Astrocyte (in vitro differentiated cells and primary cell): ENCODE data around the gene ABLIM2. TPM values are rescaled to one million over a fixed set of nuclear protein-coding genes. Genes with fewer than 3 reads are reported as not detected.

Experiments
- DNase-seq: peaks from one replicate; pipeline ENCODE4 v3.0.0-alpha.2; 2010; ENCODE audit warnings: low read depth
- FAIRE-seq: peaks from 2 replicates; lab custom pipeline; 2011; peaks lifted over from hg19 to GRCh38; lab: Jason Lieb, UNC
- H2AFZ ChIP-seq: 2 replicates; pipeline ENCODE4 v1.6.0; 2012; ENCODE audit warnings: low read depth, low read length, inconsistent platforms
- H3K27ac ChIP-seq: 2 replicates; pipeline ENCODE4 v1.5.1; 2011; ENCODE audit warnings: low read depth, low read length, inconsistent platforms
- H3K27me3 ChIP-seq: 2 replicates; pipeline ENCODE4 v1.6.0; 2011; ENCODE audit warnings: low read length, inconsistent platforms; ENCODE audit not compliant: insufficient read depth
- H3K36me3 ChIP-seq: 2 replicates; pipeline ENCODE4 v1.5.1; 2011; ENCODE audit warnings: low read length, inconsistent platforms; ENCODE audit not compliant: insufficient read depth
- H3K4me1 ChIP-seq: 2 replicates; pipeline ENCODE4 v1.5.1; 2011; ENCODE audit warnings: low read length, inconsistent platforms; ENCODE audit not compliant: insufficient read depth
- H3K4me2 ChIP-seq: 2 replicates; pipeline ENCODE4 v1.6.0; 2012; ENCODE audit warnings: low read length, inconsistent platforms
- H3K4me3 ChIP-seq: 2 replicates; pipeline ENCODE4 v1.5.1; 2011; ENCODE audit warnings: low read depth, mild to moderate bottlenecking, low read length, inconsistent platforms; ENCODE audit not compliant: insufficient read depth
- H3K79me2 ChIP-seq: 2 replicates; pipeline ENCODE4 v1.6.0; 2012; ENCODE audit warnings: mild to moderate bottlenecking, low read length, inconsistent platforms; ENCODE audit not compliant: insufficient read depth
- H3K9ac ChIP-seq: 2 replicates; pipeline ENCODE4 v1.6.0; 2012; ENCODE audit warnings: mild to moderate bottlenecking, low read length, inconsistent platforms
- H3K9me3 ChIP-seq: 2 replicates; pipeline ENCODE4 v1.5.1; 2012; ENCODE audit warnings: low read depth, mild to moderate bottlenecking, low read length, inconsistent platforms; ENCODE audit not compliant: insufficient read depth
- H4K20me1 ChIP-seq: 2 replicates; pipeline ENCODE4 v1.6.0; 2012; ENCODE audit warnings: low read length, inconsistent platforms; ENCODE audit not compliant: insufficient read depth
- H3K27ac Mint-ChIP-seq: one replicate; pipeline ENCODE4 v1.8.0; 2021; ENCODE audit warnings: mild to moderate bottlenecking, mixed read lengths; ENCODE audit not compliant: unreplicated experiment
- H3K27me3 Mint-ChIP-seq: one replicate; pipeline ENCODE4 v1.8.0; 2021; ENCODE audit warnings: low read depth, mixed read lengths; ENCODE audit not compliant: unreplicated experiment
- H3K36me3 Mint-ChIP-seq: one replicate; pipeline ENCODE4 v1.8.0; 2021; ENCODE audit warnings: low read depth, mixed read lengths; ENCODE audit not compliant: unreplicated experiment
- H3K4me1 Mint-ChIP-seq: one replicate; pipeline ENCODE4 v1.8.0; 2021; ENCODE audit warnings: low read depth, mixed read lengths; ENCODE audit not compliant: unreplicated experiment
- H3K4me3 Mint-ChIP-seq: one replicate; pipeline ENCODE4 v1.8.0; 2021; ENCODE audit warnings: mild to moderate bottlenecking, moderate library complexity, mixed read lengths; ENCODE audit not compliant: unreplicated experiment
- H3K9me3 Mint-ChIP-seq: one replicate; pipeline ENCODE4 v1.8.0; 2021; ENCODE audit warnings: mild to moderate bottlenecking, mixed read lengths; ENCODE audit not compliant: unreplicated experiment
- CTCF ChIP-seq: IDR thresholded peaks from 2 replicates; pipeline ENCODE4 v1.5.1; 2011; ENCODE audit warnings: low read depth, mild to moderate bottlenecking, inconsistent platforms, low read length, moderate library complexity; ENCODE audit not compliant: insufficient read depth
- EZH2 ChIP-seq: IDR thresholded peaks from 2 replicates; pipeline ENCODE4 v1.6.1; 2012; ENCODE audit warnings: mild to moderate bottlenecking, low read length, inconsistent platforms; ENCODE audit not compliant: insufficient read depth
- total RNA-seq: library from RNA; stranded (reverse); gene quantifications from 2 replicates; pipeline ENCODE4 v1.2.1, GENCODE V29; 2021

The ABLIM2 gene
- total RNA-seq, 1 donor from 2014 or later, result 0.50 TPM

DNA sequence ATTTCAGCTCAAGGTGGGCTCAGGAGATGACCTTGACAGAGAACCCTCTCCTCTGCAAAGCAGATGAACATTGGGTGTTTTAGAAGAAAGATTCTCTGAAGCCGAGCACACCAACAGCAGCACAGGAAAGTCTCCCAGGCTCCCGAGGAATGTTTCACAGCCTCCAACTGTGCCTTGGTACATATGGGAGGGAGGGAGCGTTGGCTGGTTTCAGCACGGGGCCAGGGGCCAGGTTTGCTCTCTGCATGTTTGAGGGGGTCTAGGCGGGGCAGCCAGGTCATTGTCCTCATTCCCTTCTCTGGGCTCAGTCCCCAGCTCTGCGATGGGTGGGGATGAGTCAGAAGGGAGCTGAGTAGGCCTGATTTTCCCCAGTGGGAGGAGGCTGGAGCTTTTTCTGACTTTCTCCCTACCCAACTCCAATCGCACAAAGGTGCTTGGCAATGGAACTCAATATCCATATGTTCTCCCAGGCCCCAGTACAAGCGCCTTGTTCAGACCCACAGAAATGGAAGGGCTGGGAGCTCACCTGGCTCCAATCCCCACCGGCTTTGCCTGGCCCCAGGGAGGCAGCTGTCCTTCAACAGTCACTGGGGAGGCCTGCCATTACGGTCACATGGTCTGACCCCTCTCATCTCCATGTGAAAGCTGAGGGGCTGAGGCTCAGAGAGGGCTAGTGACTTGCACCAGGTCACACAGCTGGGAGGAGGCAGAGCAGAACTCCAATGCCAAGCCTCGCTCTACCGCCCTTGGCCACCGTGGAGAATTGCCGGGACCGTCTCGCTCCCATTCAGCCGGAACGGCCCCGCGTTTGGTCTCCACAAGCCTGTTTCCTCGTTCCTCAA is 110.6 kb downstream of the ABLIM2 start:
- Mint-ChIP-seq H3K27ac (no peak overlapping the region), H3K4me1 (no peaks in the 10 kb centered on the region)
- peaks cover 37% of the 10 kb centered on the region for H3K27me3 ChIP-seq

GRCh38 chr4:8046925-8047541 is 111.6 kb downstream of the ABLIM2 start:
- peaks cover 3% of the 10 kb centered on the region for H3K36me3 Mint-ChIP-seq
- FAIRE-seq, result no peak
- Histone ChIP-seq H4K20me1 (no peaks in the 10 kb centered on the region), H3K9ac (no peak overlapping the region), H3K27me3 (peaks cover 37% of the 10 kb centered on the region), H3K4me2 (no peak overlapping the region), H3K36me3 (no peaks in the 10 kb centered on the region), H3K4me3 (no peak overlapping the region), H3K4me1 (peaks cover 3% of the 10 kb centered on the region), H2AFZ (no peak overlapping the region), H3K27ac (no peak overlapping the region), H3K9me3 (no peaks in the 10 kb centered on the region), H3K79me2 (no peaks in the 10 kb centered on the region)
- no peak for DNase-seq
- H3K27me3 Mint-ChIP-seq, result peaks cover 58% of the 10 kb centered on the region
- H3K27ac Mint-ChIP-seq, result no peak overlapping the region
- no peaks in the 10 kb centered on the region for H3K4me1 Mint-ChIP-seq
- TF ChIP-seq CTCF, result no peak
- no peak for TF ChIP-seq EZH2
- no peaks in the 10 kb centered on the region for H3K9me3 Mint-ChIP-seq
- no peak overlapping the region for H3K4me3 Mint-ChIP-seq

More for the DNA sequence above, 110.6 kb downstream of the ABLIM2 start:
- H3K4me1 ChIP-seq, result peaks cover 3% of the 10 kb centered on the region
- no peak overlapping the region for H3K4me2 ChIP-seq
- no peaks in the 10 kb centered on the region for H3K36me3 ChIP-seq
- no peaks in the 10 kb centered on the region for H3K36me3 Mint-ChIP-seq
- FAIRE-seq, result no peak
- no peaks in the 10 kb centered on the region for H3K9me3 Mint-ChIP-seq
- H3K4me3 ChIP-seq, result no peak overlapping the region
- no peak overlapping the region for H2AFZ ChIP-seq
- H3K9me3 ChIP-seq, result no peaks in the 10 kb centered on the region
- no peaks in the 10 kb centered on the region for H3K79me2 ChIP-seq
- H3K27ac ChIP-seq, result no peak overlapping the region
- no peak for TF ChIP-seq CTCF
- no peak for TF ChIP-seq EZH2
- H4K20me1 ChIP-seq, result no peaks in the 10 kb centered on the region
- H3K9ac ChIP-seq, result no peak overlapping the region
- DNase-seq, result no peak
- H3K4me3 Mint-ChIP-seq, result no peak overlapping the region
- peaks cover 53% of the 10 kb centered on the region for H3K27me3 Mint-ChIP-seq
